ENCODE results near the gene CYP3A5. TPM values are rescaled to one million over a fixed set of nuclear protein-coding genes. Genes with fewer than 3 reads are reported as not detected.

CYP3A5 gene
- total and polyA plus RNA-seq, 2 of the 13 experiments (the other 11 are each of a cell fraction or from before 2014, with no cell fraction given), result 5.7 to 9.3 TPM

GRCh38 chr7:99677648-99678045 lies 2.1 kb downstream of the CYP3A5 start (continued):
- peak; percentile 94 for TF ChIP-seq TBX2 (CRISPR knock-in tag; IDR thresholded peaks at IDR 0.05; ENCODE audit: borderline replicate concordance)
- peak; percentile 74; the same call in 1 of the 2 replicates for TF ChIP-seq MED13 (CRISPR knock-in tag; IDR thresholded peaks at IDR 0.05)
- TF ChIP-seq ATF1 (CRISPR knock-in tag; IDR thresholded peaks at IDR 0.05), result no peak
- TF ChIP-seq ATF3 (CRISPR knock-in tag; IDR thresholded peaks at IDR 0.05), result no peak
- TF ChIP-seq SETDB1 (CRISPR knock-in tag; IDR thresholded peaks at IDR 0.05; ENCODE audit: borderline replicate concordance), result no peak
- TF ChIP-seq ZNF282 (IDR thresholded peaks at IDR 0.05; ENCODE audit: partially characterized antibody), result no peak
- TF ChIP-seq HINFP (CRISPR knock-in tag; IDR thresholded peaks at IDR 0.05; ENCODE audit: low read depth), result no peak; the same call in 1 of the 2 replicates
- TF ChIP-seq SALL1 (CRISPR knock-in tag; IDR thresholded peaks at IDR 0.05), result peak; percentile 96
- TF ChIP-seq LCORL (IDR thresholded peaks at IDR 0.05), result no peak
- TF ChIP-seq LCORL (CRISPR knock-in tag; IDR thresholded peaks at IDR 0.05), result peak; percentile 72; the same call in 1 of the 2 replicates
- TF ChIP-seq PTBP1 (IDR thresholded peaks at IDR 0.05; ENCODE audit: low read depth, low read length, poor library complexity, severe bottlenecking), result no peak
- TF ChIP-seq ZNF276 (CRISPR knock-in tag; IDR thresholded peaks at IDR 0.05; ENCODE audit: low read depth), result 0 out of 2 replicates have a peak, but pooled peaks have one; percentile 29
- TF ChIP-seq THAP9 (CRISPR knock-in tag; IDR thresholded peaks at IDR 0.05; ENCODE audit: borderline replicate concordance), result no peak; the same call in 1 of the 2 replicates
- TF ChIP-seq RXRB (CRISPR knock-in tag; IDR thresholded peaks at IDR 0.05; ENCODE audit: borderline replicate concordance), result peak; percentile 98
- no peak for TF ChIP-seq ZNF839 (CRISPR knock-in tag; IDR thresholded peaks at IDR 0.05; ENCODE audit: borderline replicate concordance)
- no peak for TF ChIP-seq CEBPZ (IDR thresholded peaks at IDR 0.05; ENCODE audit: low read length)
- no peak for TF ChIP-seq RARG (CRISPR knock-in tag; IDR thresholded peaks at IDR 0.05; ENCODE audit: low read depth)
- TF ChIP-seq SP4 (CRISPR knock-in tag; IDR thresholded peaks at IDR 0.05), result no peak

Data from HepG2 (cell line).